Measurements from ENCODE around the gene GNL2. TPM values are rescaled to one million over a fixed set of nuclear protein-coding genes. Genes with fewer than 3 reads are reported as not detected.

GNL2 gene
- total and polyA plus RNA-seq, 2 experiments from 2014 or later = 39.3 to 65.4 TPM

DNA sequence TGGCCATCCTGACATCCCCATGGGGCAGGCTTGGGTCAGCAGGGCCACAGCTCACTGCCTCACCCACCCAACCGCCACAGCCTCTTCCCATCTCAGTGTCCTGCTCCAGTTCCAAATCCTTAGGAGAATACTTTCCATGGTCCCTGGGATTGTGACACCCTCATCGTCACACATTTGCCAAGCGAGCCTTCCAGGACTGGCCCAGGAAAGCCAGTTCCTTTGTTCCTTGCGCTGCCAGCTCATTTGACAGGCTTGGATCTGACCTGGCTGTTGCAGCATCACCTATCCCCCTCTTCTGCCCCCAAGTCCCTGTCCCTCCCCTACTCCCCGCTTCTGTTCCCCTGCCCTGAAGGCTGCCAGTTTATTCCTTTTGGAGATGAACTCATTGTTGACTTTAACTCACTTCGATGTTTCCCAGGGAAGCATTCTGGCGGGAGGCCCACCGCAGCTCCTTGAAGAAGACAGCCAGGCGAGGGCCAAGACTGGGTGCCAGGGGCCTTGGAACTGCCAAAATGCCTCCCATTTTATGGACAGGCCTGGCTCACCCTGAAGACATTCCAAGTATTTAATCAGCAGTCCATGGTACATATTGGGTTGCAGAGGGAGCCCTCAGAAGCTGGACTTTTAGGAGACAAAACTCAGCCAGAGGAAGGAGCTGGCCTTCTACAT lies 10.2 kb upstream of the GNL2 start:
- Histone ChIP-seq H2AFZ (peak overlapping the region; percentile 76), H3K4me2 (ENCODE audit: unreplicated experiment) (peak overlapping the region; percentile 53)
- WGBS, 2 experiments (ENCODE audit: low coverage in 1 of 2, low lambda C conversion rate in 2 of 2, missing lambda C conversion rate in 2 of 2) = 20 to 21% methylated on average over 9 of the region's 9 CpGs

DNA sequence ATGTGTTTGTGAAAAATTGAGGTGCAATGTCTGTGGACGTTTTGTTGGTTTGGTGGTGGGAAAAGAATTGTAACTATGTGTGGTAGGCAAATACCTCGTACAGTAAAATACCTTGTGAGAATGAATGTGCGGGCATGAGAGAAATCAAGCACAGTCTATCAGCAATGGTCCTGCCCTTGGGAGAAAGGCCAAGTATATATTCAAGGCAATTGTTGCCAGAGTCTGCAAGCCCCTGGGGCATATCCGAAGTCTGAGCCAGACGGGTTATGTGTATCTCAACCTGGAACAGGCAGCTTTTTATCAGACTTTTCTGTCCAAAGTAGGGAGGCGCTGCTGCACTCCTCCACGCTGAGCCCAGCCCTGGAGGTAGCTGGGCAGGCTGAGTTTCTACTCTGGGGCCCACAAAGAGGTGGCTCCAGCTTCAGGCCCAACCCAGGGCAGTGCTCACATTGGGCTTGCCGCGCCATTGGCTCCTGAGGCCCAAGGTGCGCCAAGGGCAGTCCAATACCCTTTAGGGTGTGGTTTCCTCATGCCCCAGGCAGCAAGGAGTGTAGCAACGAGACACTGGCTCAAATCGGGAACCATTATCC lies 9.4 kb upstream of the GNL2 start:
- 75 to 76% methylated on average over 12 of the region's 12 CpGs for WGBS, 2 experiments (ENCODE audit: low coverage in 1 of 2, low lambda C conversion rate in 2 of 2, missing lambda C conversion rate in 2 of 2)
- TF ChIP-seq EZH2 (IDR thresholded peaks at IDR 0.05; ENCODE audit: insufficient read depth, poor library complexity, severe bottlenecking) = no peak
- no peak for TF ChIP-seq EZH2phosphoT487 (IDR thresholded peaks at IDR 0.05; ENCODE audit: insufficient read depth, low read depth)
- Histone ChIP-seq H3K27me3 (replicated peaks; ENCODE audit: insufficient read depth) (no peaks in the 10 kb centered on the region), H3K4me2 (ENCODE audit: unreplicated experiment) (no peak overlapping the region), H3K9me2 (ENCODE audit: insufficient read depth) (no peaks in the 10 kb centered on the region), H3K27ac (peak overlapping the region; percentile 67), H3K9me3 (ENCODE audit: low read depth) (no peaks in the 10 kb centered on the region), H2AFZ (no peak overlapping the region; the same call in 1 of the 2 replicates), H3K4me1 (ENCODE audit: insufficient read depth) (peaks cover 17% of the 10 kb centered on the region), H3K4me3 (no peak overlapping the region), H3K9ac (no peak overlapping the region), H4K20me1 (ENCODE audit: insufficient read depth) (no peaks in the 10 kb centered on the region), H3F3A (ENCODE audit: insufficient read depth) (peaks cover 4% of the 10 kb centered on the region; the same call in 1 of the 2 replicates), H3K79me2 (ENCODE audit: insufficient read depth) (no peaks in the 10 kb centered on the region), H3K36me3 (ENCODE audit: low read depth) (no peaks in the 10 kb centered on the region)
- no peak for DNase-seq
- in situ Hi-C loops (cut with MboI) = loop anchor here (5.0 kb wide), 1 partner anchor 62 kb away; no protein-coding TSS in a partner anchor

More for the DNA sequence above, 10.2 kb upstream of the GNL2 start:
- no peaks in the 10 kb centered on the region for H3K27me3 ChIP-seq (replicated peaks; ENCODE audit: insufficient read depth)
- no peaks in the 10 kb centered on the region for H4K20me1 ChIP-seq (ENCODE audit: insufficient read depth)
- peaks cover 4% of the 10 kb centered on the region; the same call in 1 of the 2 replicates for H3F3A ChIP-seq (ENCODE audit: insufficient read depth)
- H3K9ac ChIP-seq = peak overlapping the region; percentile 45
- H3K36me3 ChIP-seq (ENCODE audit: low read depth) = no peaks in the 10 kb centered on the region
- H3K4me3 ChIP-seq = peak overlapping the region; percentile 47
- H3K4me1 ChIP-seq (ENCODE audit: insufficient read depth) = peaks cover 17% of the 10 kb centered on the region
- TF ChIP-seq EZH2phosphoT487 (IDR thresholded peaks at IDR 0.05; ENCODE audit: insufficient read depth, low read depth) (no peak), EZH2 (IDR thresholded peaks at IDR 0.05; ENCODE audit: insufficient read depth, poor library complexity, severe bottlenecking) (no peak)
- no peaks in the 10 kb centered on the region for H3K79me2 ChIP-seq (ENCODE audit: insufficient read depth)
- H3K9me2 ChIP-seq (ENCODE audit: insufficient read depth) = no peaks in the 10 kb centered on the region
- H3K27ac ChIP-seq = peak overlapping the region; percentile 67
- no peaks in the 10 kb centered on the region for H3K9me3 ChIP-seq (ENCODE audit: low read depth)
- peak; percentile 70 for DNase-seq
- in situ Hi-C loops (cut with MboI) = loop anchor here (5.0 kb wide), 1 partner anchor 61 kb away; no protein-coding TSS in a partner anchor

GRCh38 chr1:37602750-37603694 lies 7.3 kb upstream of the GNL2 start:
- Histone ChIP-seq H3K36me3 (ENCODE audit: low read depth) (no peaks in the 10 kb centered on the region), H3K79me2 (ENCODE audit: insufficient read depth) (no peaks in the 10 kb centered on the region), H3K4me2 (ENCODE audit: unreplicated experiment) (no peak overlapping the region), H3K9me3 (ENCODE audit: low read depth) (no peaks in the 10 kb centered on the region), H3K9ac (no peak overlapping the region), H3K9me2 (ENCODE audit: insufficient read depth) (no peaks in the 10 kb centered on the region), H3K4me3 (no peak overlapping the region), H3K27ac (no peak overlapping the region), H3K4me1 (ENCODE audit: insufficient read depth) (peaks cover 17% of the 10 kb centered on the region), H4K20me1 (ENCODE audit: insufficient read depth) (no peaks in the 10 kb centered on the region), H3F3A (ENCODE audit: insufficient read depth) (peaks cover 4% of the 10 kb centered on the region; the same call in 1 of the 2 replicates), H3K27me3 (replicated peaks; ENCODE audit: insufficient read depth) (no peaks in the 10 kb centered on the region), H2AFZ (no peak overlapping the region)
- peak; percentile 74 for DNase-seq
- in situ Hi-C loops (cut with MboI) = no loop called here
- WGBS, 2 experiments (ENCODE audit: low coverage in 1 of 2, low lambda C conversion rate in 2 of 2, missing lambda C conversion rate in 2 of 2) = 41 to 45% methylated on average over 8 of the region's 8 CpGs
- TF ChIP-seq EZH2 (IDR thresholded peaks at IDR 0.05; ENCODE audit: insufficient read depth, poor library complexity, severe bottlenecking) (no peak), EZH2phosphoT487 (IDR thresholded peaks at IDR 0.05; ENCODE audit: insufficient read depth, low read depth) (no peak)

GRCh38 chr1:37601441-37601840 lies 5.7 kb upstream of the GNL2 start:
- TF ChIP-seq EZH2phosphoT487 (IDR thresholded peaks at IDR 0.05; ENCODE audit: insufficient read depth, low read depth) (no peak), EZH2 (IDR thresholded peaks at IDR 0.05; ENCODE audit: insufficient read depth, poor library complexity, severe bottlenecking) (no peak)
- Histone ChIP-seq H3K27ac (no peak overlapping the region), H3K4me2 (ENCODE audit: unreplicated experiment) (no peak overlapping the region), H3K36me3 (ENCODE audit: low read depth) (no peaks in the 10 kb centered on the region), H2AFZ (no peak overlapping the region), H3K27me3 (replicated peaks; ENCODE audit: insufficient read depth) (no peaks in the 10 kb centered on the region), H3K4me1 (ENCODE audit: insufficient read depth) (peaks cover 14% of the 10 kb centered on the region), H3K9me3 (ENCODE audit: low read depth) (no peaks in the 10 kb centered on the region), H4K20me1 (ENCODE audit: insufficient read depth) (no peaks in the 10 kb centered on the region), H3K9me2 (ENCODE audit: insufficient read depth) (no peaks in the 10 kb centered on the region), H3F3A (ENCODE audit: insufficient read depth) (peaks cover 9% of the 10 kb centered on the region), H3K4me3 (no peak overlapping the region), H3K9ac (no peak overlapping the region), H3K79me2 (ENCODE audit: insufficient read depth) (no peaks in the 10 kb centered on the region)
- in situ Hi-C loops (cut with MboI) = no loop called here
- no peak for DNase-seq

All from GM23248 (cell line).